ENCODE data around the gene VPS72.

Gene VPS72

GRCh38 chr1:151210830-151211229 lies 20.8 kb upstream of the VPS72 start:
- Histone ChIP-seq H3K4me3 (ENCODE audit: low read depth, low read length) (no peak overlapping the region), H3K4me1 (ENCODE audit: control insufficient read depth, insufficient read depth, low read length) (peaks cover 4% of the 10 kb centered on the region), H3K9me3 (ENCODE audit: control insufficient read depth, insufficient read depth, low read depth, low read length) (no peaks in the 10 kb centered on the region), H3K27ac (ENCODE audit: extremely low read depth, low read depth, low read length) (no peak overlapping the region), H3K36me3 (ENCODE audit: control insufficient read depth in 2 of 2, insufficient read depth in 1 of 2, low read length in 2 of 2) (peaks cover 46 to 47% of the 10 kb centered on the region in 2 experiments)
- CTCF ChIA-PET: no interaction called here
- POLR2A ChIA-PET: interaction anchor here (0.6 to 1.6 kb wide), 2 partner anchors 9 to 11 kb away, joined by 3 to 7 read pairs; no protein-coding TSS in a partner anchor
- no peak for TF ChIP-seq ZSCAN4 (tag by site-specific recombination; IDR thresholded peaks at IDR 0.05)
- no peak for TF ChIP-seq ZNF26 (tag by site-specific recombination; IDR thresholded peaks at IDR 0.05)
- TF ChIP-seq HIC1 (tag by site-specific recombination; IDR thresholded peaks at IDR 0.05): peak; percentile 44; the same call in 1 of the 2 replicates
- no peak for TF ChIP-seq PRDM1 (tag by site-specific recombination; IDR thresholded peaks at IDR 0.05)
- no peak for TF ChIP-seq HOXD13 (CRISPR knock-in tag; IDR thresholded peaks at IDR 0.05; ENCODE audit: borderline replicate concordance)
- TF ChIP-seq ZNF449 (tag by site-specific recombination; IDR thresholded peaks at IDR 0.05): no peak
- no peak for TF ChIP-seq KLF8 (tag by site-specific recombination; IDR thresholded peaks at IDR 0.05)
- no peak for TF ChIP-seq ZNF623 (tag by site-specific recombination; IDR thresholded peaks at IDR 0.05)
- TF ChIP-seq ZFHX2 (tag by site-specific recombination; conservative IDR thresholded peaks at IDR 0.05): no peak
- TF ChIP-seq ZNF223 (tag by site-specific recombination; IDR thresholded peaks at IDR 0.05): no peak
- no peak for TF ChIP-seq ZBTB10 (tag by site-specific recombination; IDR thresholded peaks at IDR 0.05)
- no peak for TF ChIP-seq ZSCAN30 (tag by site-specific recombination; IDR thresholded peaks at IDR 0.05)
- TF ChIP-seq ZBTB21 (tag by site-specific recombination; IDR thresholded peaks at IDR 0.05): peak; percentile 72; the same call in 1 of the 2 replicates
- peak; percentile 81 for TF ChIP-seq OSR2 (tag by site-specific recombination; IDR thresholded peaks at IDR 0.05)
- no peak for TF ChIP-seq ZNF560 (tag by site-specific recombination; IDR thresholded peaks at IDR 0.05; ENCODE audit: borderline replicate concordance)
- TF ChIP-seq ZNF114 (tag by site-specific recombination; IDR thresholded peaks at IDR 0.05): no peak
- TF ChIP-seq ZNF274 (IDR thresholded peaks at IDR 0.05; ENCODE audit: low read length): no peak
- TF ChIP-seq ZNF274 (tag by site-specific recombination; IDR thresholded peaks at IDR 0.05; ENCODE audit: borderline replicate concordance): no peak
- 0 out of 2 replicates have a peak, but pooled peaks have one; percentile 17 for TF ChIP-seq PRDM10 (tag by site-specific recombination; IDR thresholded peaks at IDR 0.05)
- TF ChIP-seq ZBTB7A (tag by site-specific recombination; IDR thresholded peaks at IDR 0.05; ENCODE audit: low read depth): no peak
- no peak for TF ChIP-seq ZNF501 (tag by site-specific recombination; IDR thresholded peaks at IDR 0.05)
- no peak for TF ChIP-seq ZFP3 (tag by site-specific recombination; IDR thresholded peaks at IDR 0.05; ENCODE audit: low read depth)
- no peak for TF ChIP-seq ZNF776 (tag by site-specific recombination; IDR thresholded peaks at IDR 0.05; ENCODE audit: borderline replicate concordance)
- TF ChIP-seq ZNF645 (tag by site-specific recombination; IDR thresholded peaks at IDR 0.05): no peak
